ENCODE results near the gene TPK1.
A peak's percentile ranks its signal among the peaks of the same experiment; 100 is the strongest.

Gene TPK1

DNA sequence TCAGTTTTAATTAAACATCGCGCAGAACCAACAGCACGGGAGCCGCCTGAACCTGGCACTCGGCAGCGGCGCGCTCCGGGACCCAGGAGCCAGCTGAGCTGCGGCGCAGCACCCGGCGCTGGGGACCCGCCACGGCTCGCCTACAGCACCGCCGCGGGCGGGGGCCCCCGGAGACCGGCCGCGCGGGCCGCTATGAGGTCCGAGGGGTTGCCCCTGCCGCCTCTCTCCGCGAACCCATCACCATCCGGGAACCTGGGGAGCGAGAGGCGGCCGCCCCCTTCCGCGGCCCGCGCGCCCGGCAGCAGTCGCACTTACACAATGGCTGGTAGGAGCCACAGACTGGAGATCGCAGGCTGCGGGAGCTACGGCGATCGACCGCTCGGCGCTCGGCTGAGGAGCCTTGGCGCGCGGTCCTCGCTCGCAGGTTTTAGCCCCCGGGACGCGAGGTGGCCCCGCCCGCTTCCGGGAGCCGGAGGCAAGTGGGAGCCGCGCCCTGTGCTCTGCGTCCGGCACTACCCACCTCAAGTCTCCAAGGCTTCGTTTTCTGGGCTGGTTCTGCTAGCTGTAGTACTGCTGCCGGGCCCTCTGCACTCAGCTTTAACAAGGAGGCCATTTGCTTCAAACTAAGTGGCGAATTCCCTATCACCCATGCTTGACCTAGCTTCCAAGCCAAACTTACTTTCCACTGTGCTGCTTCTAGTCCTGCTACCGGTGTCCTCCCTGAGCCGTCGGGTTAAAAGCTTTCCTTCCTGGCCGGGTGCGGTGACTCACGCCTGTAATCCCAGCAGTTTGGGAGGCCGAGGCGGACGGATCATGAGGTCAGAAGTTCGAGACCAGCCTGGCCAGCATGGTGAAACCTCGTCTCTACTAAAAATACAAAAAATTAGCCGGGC is at the start of gene TPK1:
Gene TPK1 (minus strand): TSS at position 402 of the 893 bp plus-strand sequence. CDS start 451 bp downstream, outside the sequence.
- TF ChIP-seq, protein P1, sequence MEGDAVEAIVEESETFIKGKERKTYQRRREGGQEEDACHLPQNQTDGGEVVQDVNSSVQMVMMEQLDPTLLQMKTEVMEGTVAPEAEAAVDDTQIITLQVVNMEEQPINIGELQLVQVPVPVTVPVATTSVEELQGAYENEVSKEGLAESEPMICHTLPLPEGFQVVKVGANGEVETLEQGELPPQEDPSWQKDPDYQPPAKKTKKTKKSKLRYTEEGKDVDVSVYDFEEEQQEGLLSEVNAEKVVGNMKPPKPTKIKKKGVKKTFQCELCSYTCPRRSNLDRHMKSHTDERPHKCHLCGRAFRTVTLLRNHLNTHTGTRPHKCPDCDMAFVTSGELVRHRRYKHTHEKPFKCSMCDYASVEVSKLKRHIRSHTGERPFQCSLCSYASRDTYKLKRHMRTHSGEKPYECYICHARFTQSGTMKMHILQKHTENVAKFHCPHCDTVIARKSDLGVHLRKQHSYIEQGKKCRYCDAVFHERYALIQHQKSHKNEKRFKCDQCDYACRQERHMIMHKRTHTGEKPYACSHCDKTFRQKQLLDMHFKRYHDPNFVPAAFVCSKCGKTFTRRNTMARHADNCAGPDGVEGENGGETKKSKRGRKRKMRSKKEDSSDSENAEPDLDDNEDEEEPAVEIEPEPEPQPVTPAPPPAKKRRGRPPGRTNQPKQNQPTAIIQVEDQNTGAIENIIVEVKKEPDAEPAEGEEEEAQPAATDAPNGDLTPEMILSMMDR (IDR thresholded peaks at IDR 0.05; ENCODE audit: borderline replicate concordance, insufficient read depth, low read depth, low read length): no peak
- peak within 1 kb of the TSS; percentile 85 for H3K4me3 ChIP-seq (ENCODE audit: low read depth, low read length)

DNA sequence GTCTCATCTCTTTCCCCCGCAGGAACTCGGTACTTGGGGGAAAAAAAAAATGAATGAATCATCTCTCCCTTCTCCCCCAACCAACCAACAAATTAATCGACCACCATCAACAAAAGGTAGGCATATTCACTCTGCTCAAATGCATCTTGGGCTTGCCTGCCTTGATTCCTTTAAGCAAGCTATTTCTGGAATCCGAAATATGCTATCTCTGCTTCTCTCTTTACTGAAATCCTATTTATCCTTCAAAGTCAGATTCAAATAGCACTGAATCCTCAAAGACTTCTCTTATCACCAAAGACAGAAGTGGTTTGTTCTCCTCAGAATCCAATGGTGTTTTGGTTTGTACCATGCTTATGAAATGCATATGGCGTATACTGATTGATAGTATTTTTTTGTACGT is 49.6 kb upstream of the TPK1 start:
- no peak overlapping the region for H3K4me3 ChIP-seq (ENCODE audit: low read depth, low read length)
- TF ChIP-seq, protein P1 (IDR thresholded peaks at IDR 0.05; ENCODE audit: borderline replicate concordance, insufficient read depth, low read depth, low read length): no peak

DNA sequence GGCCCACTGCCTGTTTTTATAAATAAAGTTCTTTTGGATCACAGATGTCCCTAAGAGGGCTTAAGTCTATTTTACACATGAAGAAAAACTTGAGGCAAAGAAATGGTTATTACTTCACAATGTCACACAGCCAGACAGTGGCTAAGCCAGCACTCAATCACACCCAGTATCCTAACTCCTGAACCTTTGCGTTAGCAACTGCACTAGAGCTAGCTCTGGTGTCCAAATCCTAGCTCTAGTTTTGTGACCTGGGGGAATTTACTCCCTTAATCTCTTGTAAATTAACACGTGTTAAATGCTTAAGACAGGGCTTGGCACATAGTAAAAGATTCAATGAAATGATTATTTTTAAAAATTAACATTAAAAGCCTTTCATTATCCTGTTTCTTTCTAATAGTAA is 49.0 kb upstream of the TPK1 start:
- no peak overlapping the region for H3K4me3 ChIP-seq (ENCODE audit: low read depth, low read length)
- TF ChIP-seq, protein P1 (IDR thresholded peaks at IDR 0.05; ENCODE audit: borderline replicate concordance, insufficient read depth, low read depth, low read length): no peak

DNA sequence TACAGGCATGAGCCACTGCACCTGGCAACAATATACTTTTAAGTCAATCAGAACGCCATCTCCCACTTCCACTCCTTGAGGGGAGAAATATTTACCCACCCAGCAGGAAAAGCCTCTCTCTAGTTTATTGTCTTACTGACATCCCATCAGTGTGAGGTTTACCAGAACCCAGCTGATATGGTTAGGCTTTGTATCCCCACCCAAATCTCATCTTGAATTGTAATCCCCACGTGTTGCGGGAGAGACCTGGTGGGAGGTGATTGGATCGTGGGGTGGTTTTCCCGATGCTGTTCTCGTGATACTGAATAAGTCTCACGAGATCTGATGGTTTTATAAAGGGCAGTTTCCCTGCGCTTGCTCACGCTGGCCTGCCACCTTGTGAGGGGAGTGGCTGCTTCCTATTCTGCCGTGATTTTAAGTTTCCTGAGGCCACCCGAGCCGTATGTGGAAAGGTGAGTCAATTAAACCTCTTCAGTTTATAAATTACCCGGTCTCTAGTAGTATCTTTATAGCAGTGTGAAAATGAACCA is 37.5 kb upstream of the TPK1 start:
- TF ChIP-seq, protein P1 (IDR thresholded peaks at IDR 0.05; ENCODE audit: borderline replicate concordance, insufficient read depth, low read depth, low read length): no peak
- no peak overlapping the region for H3K4me3 ChIP-seq (ENCODE audit: low read depth, low read length)

DNA sequence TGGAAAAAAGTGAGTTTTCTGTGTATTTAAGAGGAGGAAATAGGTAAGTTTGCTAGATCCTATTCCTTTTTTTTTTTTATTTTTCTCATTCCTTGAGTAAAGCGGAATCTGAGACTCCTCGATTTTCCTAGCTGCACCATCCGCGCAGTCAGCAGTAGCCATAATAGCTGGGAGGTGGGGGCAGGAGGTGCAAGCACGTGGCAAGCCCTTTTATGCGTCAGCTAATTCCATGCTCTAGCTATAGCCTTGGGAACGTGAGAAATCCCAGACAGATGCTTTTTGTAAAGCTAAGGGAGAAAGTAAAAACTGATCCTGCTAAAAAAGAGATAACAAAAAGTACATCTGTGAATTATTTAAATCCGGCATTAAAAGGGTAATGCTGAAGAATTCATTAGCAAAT is 33.2 kb upstream of the TPK1 start:
- H3K4me3 ChIP-seq (ENCODE audit: low read depth, low read length): no peak overlapping the region
- TF ChIP-seq, protein P1 (IDR thresholded peaks at IDR 0.05; ENCODE audit: borderline replicate concordance, insufficient read depth, low read depth, low read length): no peak

DNA sequence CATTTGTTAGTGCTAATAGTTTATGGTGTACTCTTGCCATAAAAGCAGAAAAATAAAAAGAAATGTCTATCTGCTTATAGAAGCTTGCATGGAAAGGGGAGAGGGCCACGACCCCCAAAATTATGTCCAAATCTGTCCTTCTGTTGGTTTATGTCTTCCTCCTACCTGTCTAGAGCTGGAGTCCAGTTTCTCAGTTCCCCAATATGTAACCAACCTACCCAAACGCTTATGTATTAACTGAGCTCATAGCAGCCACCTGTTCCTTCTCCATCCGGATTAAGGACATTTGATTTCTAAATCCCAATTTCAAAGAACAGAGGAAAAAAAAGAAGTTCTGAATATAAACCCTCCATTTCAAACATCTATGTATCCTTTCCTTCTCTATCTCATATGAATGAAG is 30.3 kb upstream of the TPK1 start:
- no peak overlapping the region for H3K4me3 ChIP-seq (ENCODE audit: low read depth, low read length)
- TF ChIP-seq, protein P1 (IDR thresholded peaks at IDR 0.05; ENCODE audit: borderline replicate concordance, insufficient read depth, low read depth, low read length): no peak

DNA sequence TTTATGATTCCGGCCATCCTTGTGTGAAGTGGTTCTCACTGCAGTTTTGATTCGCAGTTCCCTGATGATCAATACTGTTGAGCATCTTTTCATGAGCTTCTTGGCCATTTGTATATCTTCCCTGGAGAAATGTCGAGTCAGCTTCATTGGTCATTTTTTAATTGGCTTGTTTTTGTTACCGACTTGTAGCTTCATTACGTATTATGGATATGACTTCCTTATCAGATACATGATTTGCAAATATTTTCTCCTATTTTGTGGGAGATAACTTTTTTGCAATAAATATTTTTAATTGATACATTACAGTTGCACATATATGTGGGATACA is 27.4 kb upstream of the TPK1 start:
- TF ChIP-seq, protein P1 (IDR thresholded peaks at IDR 0.05; ENCODE audit: borderline replicate concordance, insufficient read depth, low read depth, low read length): no peak
- H3K4me3 ChIP-seq (ENCODE audit: low read depth, low read length): no peak overlapping the region

All from GM12875 (cell line).